ENCODE data around the gene ATP5IF1.

Gene ATP5IF1

DNA sequence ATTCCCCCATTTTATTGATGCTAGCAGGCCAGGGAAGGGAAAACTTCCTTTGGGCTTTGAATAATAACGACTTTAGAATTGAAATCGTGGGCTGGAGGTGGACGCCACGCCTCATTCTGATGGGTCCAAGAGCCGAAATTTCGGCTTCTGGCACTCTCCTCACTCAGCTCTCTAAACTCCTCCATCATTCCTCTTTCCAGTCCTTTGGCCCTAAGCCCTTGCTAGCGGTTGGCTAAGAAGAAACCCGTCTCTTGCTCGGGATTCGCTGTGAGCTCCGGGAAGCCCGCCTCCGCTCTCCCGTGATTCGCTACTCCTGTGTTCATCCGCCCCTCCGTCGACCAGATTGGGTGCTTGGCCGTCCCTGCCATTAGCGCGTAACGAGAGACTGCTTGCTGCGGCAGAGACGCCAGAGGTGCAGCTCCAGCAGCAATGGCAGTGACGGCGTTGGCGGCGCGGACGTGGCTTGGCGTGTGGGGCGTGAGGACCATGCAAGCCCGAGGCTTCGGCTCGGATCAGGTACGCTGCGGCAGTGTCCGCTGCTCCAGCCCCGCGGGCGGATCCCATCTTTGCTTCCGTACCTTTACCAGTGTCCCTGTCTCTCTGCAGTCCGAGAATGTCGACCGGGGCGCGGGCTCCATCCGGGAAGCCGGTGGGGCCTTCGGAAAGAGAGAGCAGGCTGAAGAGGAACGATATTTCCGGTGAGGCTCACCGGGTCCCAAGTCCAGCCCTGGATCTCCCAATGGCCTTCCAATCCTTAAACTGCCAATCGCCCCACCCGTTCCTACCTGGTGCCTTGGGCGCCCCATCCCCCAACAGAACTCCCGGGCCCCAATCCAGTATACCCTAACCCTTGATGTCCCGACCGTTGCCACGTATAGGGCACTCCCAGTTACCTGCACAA, at the start of gene ATP5IF1:
Gene ATP5IF1, plus strand, starts transcription at position 370 of the 901 bp plus-strand sequence. Its CDS starts 60 bp downstream, at position 430.
- Histone ChIP-seq H2AFZ (ENCODE audit: low read depth, low read length) (peak within 1 kb of the TSS; percentile 96), H3K4me1 (ENCODE audit: insufficient read depth, low read length) (peaks cover 47% of the 10 kb centered on the region), H3K79me2 (ENCODE audit: insufficient read depth, low read length) (peaks cover 54% of the 10 kb centered on the region), H3K9ac (ENCODE audit: low read depth, low read length) (peak within 1 kb of the TSS; percentile 85), H3K9me3 (ENCODE audit: insufficient read depth, low read length, severe bottlenecking) (no peaks in the 10 kb centered on the region), H3K4me3 (ENCODE audit: low read depth in 1 of 2, low read length in 2 of 2) (peak within 1 kb of the TSS; percentile 68 to 77), H3K27me3 (ENCODE audit: insufficient read depth, low read length, poor library complexity) (no peaks in the 10 kb centered on the region), H3K36me3 (ENCODE audit: insufficient read depth, low read length) (peaks cover 21% of the 10 kb centered on the region), H4K20me1 (ENCODE audit: insufficient read depth, low read length) (peaks cover 4% of the 10 kb centered on the region; the same call in 1 of the 2 replicates), H3K27ac (ENCODE audit: low read length) (peak within 1 kb of the TSS; percentile 88), H3K4me2 (ENCODE audit: insufficient read depth, low read length) (peak within 1 kb of the TSS; percentile 100)
- peak; percentile 97 for ATAC-seq (ENCODE audit: insufficient read depth, low read depth)
- TF ChIP-seq, protein P1, sequence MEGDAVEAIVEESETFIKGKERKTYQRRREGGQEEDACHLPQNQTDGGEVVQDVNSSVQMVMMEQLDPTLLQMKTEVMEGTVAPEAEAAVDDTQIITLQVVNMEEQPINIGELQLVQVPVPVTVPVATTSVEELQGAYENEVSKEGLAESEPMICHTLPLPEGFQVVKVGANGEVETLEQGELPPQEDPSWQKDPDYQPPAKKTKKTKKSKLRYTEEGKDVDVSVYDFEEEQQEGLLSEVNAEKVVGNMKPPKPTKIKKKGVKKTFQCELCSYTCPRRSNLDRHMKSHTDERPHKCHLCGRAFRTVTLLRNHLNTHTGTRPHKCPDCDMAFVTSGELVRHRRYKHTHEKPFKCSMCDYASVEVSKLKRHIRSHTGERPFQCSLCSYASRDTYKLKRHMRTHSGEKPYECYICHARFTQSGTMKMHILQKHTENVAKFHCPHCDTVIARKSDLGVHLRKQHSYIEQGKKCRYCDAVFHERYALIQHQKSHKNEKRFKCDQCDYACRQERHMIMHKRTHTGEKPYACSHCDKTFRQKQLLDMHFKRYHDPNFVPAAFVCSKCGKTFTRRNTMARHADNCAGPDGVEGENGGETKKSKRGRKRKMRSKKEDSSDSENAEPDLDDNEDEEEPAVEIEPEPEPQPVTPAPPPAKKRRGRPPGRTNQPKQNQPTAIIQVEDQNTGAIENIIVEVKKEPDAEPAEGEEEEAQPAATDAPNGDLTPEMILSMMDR (IDR thresholded peaks at IDR 0.05; ENCODE audit: borderline replicate concordance, extremely low read depth, low read length, poor library complexity, severe bottlenecking) = peak; percentile 12
- no peak for TF ChIP-seq EZH2 (IDR thresholded peaks at IDR 0.05; ENCODE audit: borderline replicate concordance, low read depth, low read length, severe bottlenecking)
- peak; percentile 97 for DNase-seq

DNA sequence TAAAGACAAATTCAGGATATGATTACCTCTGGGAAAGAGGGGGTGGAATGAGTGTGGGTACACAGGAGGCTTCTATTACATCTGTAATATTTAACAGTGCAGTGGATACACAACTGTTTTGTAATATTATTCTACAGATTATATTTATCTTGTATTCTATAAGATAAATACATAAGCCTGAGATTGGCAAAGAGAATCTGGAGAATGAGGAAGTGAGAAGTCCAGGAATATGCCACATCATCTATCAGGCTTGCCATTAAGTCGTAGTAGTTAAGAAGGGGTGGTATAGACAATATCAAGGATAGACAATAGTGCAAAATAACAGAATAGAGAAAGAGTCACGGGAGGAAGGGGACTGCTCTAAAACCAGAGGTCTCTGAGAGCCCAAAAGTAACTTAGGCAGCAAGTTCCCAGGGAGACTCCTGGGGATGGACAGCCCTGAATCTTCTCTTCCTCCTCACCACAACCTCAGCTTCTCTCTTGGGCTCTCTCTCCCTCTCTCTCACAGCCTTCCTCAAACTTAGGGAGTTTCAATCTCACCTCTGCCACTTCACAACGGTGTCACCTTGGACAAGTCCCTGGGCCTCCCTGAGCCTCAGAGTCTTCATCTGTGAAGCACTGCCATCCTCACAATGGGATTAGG, 45.5 kb upstream of the ATP5IF1 start:
- Histone ChIP-seq H3K9ac (ENCODE audit: low read depth, low read length) (no peak overlapping the region), H3K4me1 (ENCODE audit: insufficient read depth, low read length) (no peaks in the 10 kb centered on the region), H2AFZ (ENCODE audit: low read depth, low read length) (no peak overlapping the region), H3K4me3 (ENCODE audit: low read depth in 1 of 2, low read length in 2 of 2) (no peak overlapping the region), H4K20me1 (ENCODE audit: insufficient read depth, low read length) (no peaks in the 10 kb centered on the region), H3K79me2 (ENCODE audit: insufficient read depth, low read length) (no peaks in the 10 kb centered on the region), H3K36me3 (ENCODE audit: insufficient read depth, low read length) (no peaks in the 10 kb centered on the region), H3K9me3 (ENCODE audit: insufficient read depth, low read length, severe bottlenecking) (no peaks in the 10 kb centered on the region), H3K4me2 (ENCODE audit: insufficient read depth, low read length) (no peak overlapping the region), H3K27me3 (ENCODE audit: insufficient read depth, low read length, poor library complexity) (no peaks in the 10 kb centered on the region), H3K27ac (ENCODE audit: low read length) (no peak overlapping the region)
- DNase-seq (no peak), ATAC-seq (ENCODE audit: insufficient read depth, low read depth) (no peak)
- TF ChIP-seq, protein P1 (IDR thresholded peaks at IDR 0.05; ENCODE audit: borderline replicate concordance, extremely low read depth, low read length, poor library complexity, severe bottlenecking) = no peak
- TF ChIP-seq EZH2 (IDR thresholded peaks at IDR 0.05; ENCODE audit: borderline replicate concordance, low read depth, low read length, severe bottlenecking) = no peak

DNA sequence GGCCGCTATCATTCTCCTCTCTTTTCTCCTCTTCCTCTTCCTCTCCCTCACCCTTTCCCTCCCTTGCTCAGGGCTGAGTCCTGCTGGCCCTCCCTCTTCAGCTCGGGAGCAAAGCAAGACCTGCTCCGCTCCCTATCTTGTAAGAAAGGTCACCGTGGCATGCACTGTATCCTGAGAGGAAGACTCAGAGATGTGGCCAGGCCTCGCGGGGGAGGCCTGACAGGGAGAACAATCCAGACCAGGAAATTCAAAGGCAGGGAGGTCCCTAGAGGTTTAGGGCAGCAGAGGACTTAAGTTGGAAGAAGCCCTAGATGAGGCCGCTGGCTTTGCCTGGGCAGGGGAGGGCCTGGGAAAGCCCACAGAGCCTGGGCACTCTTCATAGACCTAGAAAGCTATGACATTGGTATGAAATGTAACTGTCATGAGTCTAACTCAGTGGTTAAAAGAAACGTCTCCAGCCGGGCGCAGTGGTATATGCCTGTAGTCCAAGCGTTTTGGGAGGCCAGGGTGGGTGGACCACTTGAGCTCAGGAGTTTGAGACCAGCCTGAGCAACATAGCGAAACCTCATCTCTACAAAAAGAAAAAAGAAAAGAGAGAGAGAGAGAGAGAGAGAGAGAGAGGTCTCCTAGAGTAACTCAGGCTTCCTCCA, 44.8 kb upstream of the ATP5IF1 start:
- no peaks in the 10 kb centered on the region for H3K79me2 ChIP-seq (ENCODE audit: insufficient read depth, low read length)
- no peak for TF ChIP-seq EZH2 (IDR thresholded peaks at IDR 0.05; ENCODE audit: borderline replicate concordance, low read depth, low read length, severe bottlenecking)
- TF ChIP-seq, protein P1 (IDR thresholded peaks at IDR 0.05; ENCODE audit: borderline replicate concordance, extremely low read depth, low read length, poor library complexity, severe bottlenecking) = no peak
- no peak overlapping the region for H3K9ac ChIP-seq (ENCODE audit: low read depth, low read length)
- no peak overlapping the region for H3K27ac ChIP-seq (ENCODE audit: low read length)
- no peak overlapping the region for H3K4me2 ChIP-seq (ENCODE audit: insufficient read depth, low read length)
- no peak overlapping the region for H2AFZ ChIP-seq (ENCODE audit: low read depth, low read length)
- no peak for DNase-seq
- H3K9me3 ChIP-seq (ENCODE audit: insufficient read depth, low read length, severe bottlenecking) = no peaks in the 10 kb centered on the region
- no peak for ATAC-seq (ENCODE audit: insufficient read depth, low read depth)
- no peaks in the 10 kb centered on the region for H3K4me1 ChIP-seq (ENCODE audit: insufficient read depth, low read length)
- no peak overlapping the region for H3K4me3 ChIP-seq (ENCODE audit: low read depth in 1 of 2, low read length in 2 of 2)
- H4K20me1 ChIP-seq (ENCODE audit: insufficient read depth, low read length) = no peaks in the 10 kb centered on the region
- H3K27me3 ChIP-seq (ENCODE audit: insufficient read depth, low read length, poor library complexity) = no peaks in the 10 kb centered on the region
- H3K36me3 ChIP-seq (ENCODE audit: insufficient read depth, low read length) = no peaks in the 10 kb centered on the region
